Measurements from ENCODE around the gene NCAPD3. TPM values are rescaled to one million over a fixed set of nuclear protein-coding genes. Genes with fewer than 3 reads are reported as not detected.

NCAPD3 gene
- total RNA-seq, 3 donors from 2014 or later, result 12.6 to 19.8 (median 16.6) TPM

DNA sequence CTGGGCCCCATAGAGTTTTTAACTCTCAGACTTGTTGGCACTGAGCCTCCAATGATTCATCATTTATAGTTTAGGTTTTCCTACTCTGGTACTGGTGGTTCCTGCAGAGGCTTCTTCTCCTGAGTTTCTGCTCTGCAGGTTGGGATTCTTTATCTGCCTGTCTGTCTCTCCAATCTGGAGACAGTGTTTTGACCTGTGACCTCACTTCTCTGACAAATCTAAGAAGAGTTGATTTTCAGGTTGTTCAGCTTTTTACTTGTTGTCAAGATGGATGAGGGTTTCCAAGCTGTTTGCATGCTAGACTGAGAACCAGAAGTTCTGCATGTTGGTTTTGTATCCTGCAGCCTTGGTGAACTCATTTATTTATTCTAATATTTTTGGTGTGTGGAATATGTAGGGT, 91.0 kb downstream of the NCAPD3 start:
- intact Hi-C loops (cut with DNase I, micrococcal nuclease), result no loop called here
- TF ChIP-seq, protein P1, sequence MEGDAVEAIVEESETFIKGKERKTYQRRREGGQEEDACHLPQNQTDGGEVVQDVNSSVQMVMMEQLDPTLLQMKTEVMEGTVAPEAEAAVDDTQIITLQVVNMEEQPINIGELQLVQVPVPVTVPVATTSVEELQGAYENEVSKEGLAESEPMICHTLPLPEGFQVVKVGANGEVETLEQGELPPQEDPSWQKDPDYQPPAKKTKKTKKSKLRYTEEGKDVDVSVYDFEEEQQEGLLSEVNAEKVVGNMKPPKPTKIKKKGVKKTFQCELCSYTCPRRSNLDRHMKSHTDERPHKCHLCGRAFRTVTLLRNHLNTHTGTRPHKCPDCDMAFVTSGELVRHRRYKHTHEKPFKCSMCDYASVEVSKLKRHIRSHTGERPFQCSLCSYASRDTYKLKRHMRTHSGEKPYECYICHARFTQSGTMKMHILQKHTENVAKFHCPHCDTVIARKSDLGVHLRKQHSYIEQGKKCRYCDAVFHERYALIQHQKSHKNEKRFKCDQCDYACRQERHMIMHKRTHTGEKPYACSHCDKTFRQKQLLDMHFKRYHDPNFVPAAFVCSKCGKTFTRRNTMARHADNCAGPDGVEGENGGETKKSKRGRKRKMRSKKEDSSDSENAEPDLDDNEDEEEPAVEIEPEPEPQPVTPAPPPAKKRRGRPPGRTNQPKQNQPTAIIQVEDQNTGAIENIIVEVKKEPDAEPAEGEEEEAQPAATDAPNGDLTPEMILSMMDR (IDR thresholded peaks at IDR 0.05), result no peak
- ATAC-seq (no peak), DNase-seq (no peak)
- no peaks in the 10 kb centered on the region for H3K36me3 ChIP-seq (ENCODE audit: low read depth)
- no peaks in the 10 kb centered on the region for H3K4me1 ChIP-seq (ENCODE audit: low read depth)
- H3K4me3 ChIP-seq, result no peak overlapping the region
- H3K9me3 ChIP-seq, result peaks cover 9% of the 10 kb centered on the region

DNA sequence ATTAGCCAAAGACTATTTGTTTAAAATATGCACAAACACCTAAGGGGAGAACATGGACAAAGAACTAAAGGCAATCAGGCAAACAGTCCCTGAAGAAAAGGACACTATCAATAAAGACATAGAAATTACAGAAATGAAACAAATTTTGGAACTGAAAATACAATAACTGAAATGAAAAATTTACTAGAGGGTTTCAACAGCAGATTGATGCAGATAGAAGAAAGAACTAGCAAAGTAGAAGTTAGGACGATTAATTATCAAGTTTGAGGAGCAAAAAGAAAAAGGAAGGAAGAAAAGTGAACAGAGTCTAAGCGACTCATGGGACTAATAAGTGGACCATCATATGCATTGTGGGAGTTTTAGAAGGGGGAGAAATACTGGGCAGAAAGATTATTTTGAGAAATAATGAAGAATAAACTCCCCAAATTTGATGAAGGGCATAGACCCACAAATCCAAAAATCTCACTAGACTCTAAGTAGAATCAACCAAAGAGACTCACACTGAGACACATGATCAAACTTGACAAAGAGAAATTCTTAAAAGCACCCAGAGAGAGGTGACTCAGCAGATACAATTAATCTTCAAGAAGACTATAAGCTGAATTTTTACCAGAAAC, 92.0 kb downstream of the NCAPD3 start:
- intact Hi-C loops (cut with DNase I, micrococcal nuclease), result no loop called here
- Histone ChIP-seq H3K36me3 (ENCODE audit: low read depth) (no peaks in the 10 kb centered on the region), H3K4me3 (no peak overlapping the region), H3K9me3 (peaks cover 9% of the 10 kb centered on the region), H3K4me1 (ENCODE audit: low read depth) (no peaks in the 10 kb centered on the region)
- no peak for ATAC-seq
- no peak for DNase-seq
- TF ChIP-seq, protein P1 (IDR thresholded peaks at IDR 0.05), result no peak

DNA sequence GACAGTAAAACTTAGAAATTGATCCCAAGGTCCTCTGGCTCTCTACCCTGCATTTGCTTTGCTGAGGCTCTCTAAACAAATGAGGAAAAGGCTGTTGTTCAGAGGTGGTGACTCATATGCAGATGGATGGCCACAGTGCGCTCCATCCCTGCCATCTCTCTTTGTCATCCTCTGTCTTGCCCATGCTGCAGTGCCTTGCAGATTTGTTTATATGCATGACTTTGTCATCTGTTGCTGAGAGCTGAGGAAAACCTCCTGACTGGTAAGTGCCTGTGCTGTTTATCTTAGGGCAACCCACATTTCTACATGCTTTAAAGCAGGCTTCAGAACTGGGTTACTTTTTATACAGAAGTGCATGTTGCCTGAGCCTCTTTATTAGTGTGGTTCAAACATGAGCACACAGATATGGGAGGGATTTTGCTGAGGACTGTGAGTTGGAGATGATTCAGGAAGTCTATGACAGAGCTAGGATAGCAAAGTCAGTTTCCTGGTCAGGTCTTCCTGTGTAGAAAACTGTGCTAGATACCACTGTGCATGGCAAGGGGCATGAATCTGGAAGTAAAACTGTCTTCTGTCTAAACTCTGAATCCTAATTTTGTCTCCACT, 97.4 kb downstream of the NCAPD3 start:
- ATAC-seq (peak; percentile 62), DNase-seq (no peak)
- TF ChIP-seq, protein P1 (IDR thresholded peaks at IDR 0.05), result no peak
- Histone ChIP-seq H3K4me1 (ENCODE audit: low read depth) (no peaks in the 10 kb centered on the region), H3K4me3 (no peak overlapping the region), H3K36me3 (ENCODE audit: low read depth) (no peaks in the 10 kb centered on the region), H3K9me3 (peaks cover under 1% of the 10 kb centered on the region)
- intact Hi-C loops (cut with DNase I, micrococcal nuclease), result no loop called here

DNA sequence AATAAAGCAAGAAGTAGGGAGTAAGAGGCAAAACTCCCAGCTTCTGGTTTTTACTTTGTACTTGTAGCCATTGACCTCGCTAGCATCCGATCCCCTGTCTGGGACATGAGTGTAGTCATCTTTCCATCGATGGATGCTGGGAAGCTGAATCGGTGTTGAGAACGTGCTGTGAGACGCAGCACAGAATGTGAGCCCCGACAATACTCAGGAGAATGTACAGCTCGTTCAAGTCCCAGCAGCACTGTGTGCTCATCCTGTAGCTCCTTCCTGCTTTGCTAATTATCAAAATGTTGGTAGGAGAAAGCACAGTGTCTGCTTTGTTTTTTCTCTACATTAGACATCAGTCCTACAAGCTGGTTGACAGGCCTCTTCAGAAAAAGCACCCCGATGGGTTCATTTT, 98.3 kb downstream of the NCAPD3 start:
- H3K4me3 ChIP-seq, result no peak overlapping the region
- intact Hi-C loops (cut with DNase I, micrococcal nuclease), result no loop called here
- no peaks in the 10 kb centered on the region for H3K4me1 ChIP-seq (ENCODE audit: low read depth)
- ATAC-seq (no peak), DNase-seq (no peak)
- no peaks in the 10 kb centered on the region for H3K9me3 ChIP-seq
- TF ChIP-seq, protein P1 (IDR thresholded peaks at IDR 0.05), result no peak
- H3K36me3 ChIP-seq (ENCODE audit: low read depth), result no peaks in the 10 kb centered on the region

DNA sequence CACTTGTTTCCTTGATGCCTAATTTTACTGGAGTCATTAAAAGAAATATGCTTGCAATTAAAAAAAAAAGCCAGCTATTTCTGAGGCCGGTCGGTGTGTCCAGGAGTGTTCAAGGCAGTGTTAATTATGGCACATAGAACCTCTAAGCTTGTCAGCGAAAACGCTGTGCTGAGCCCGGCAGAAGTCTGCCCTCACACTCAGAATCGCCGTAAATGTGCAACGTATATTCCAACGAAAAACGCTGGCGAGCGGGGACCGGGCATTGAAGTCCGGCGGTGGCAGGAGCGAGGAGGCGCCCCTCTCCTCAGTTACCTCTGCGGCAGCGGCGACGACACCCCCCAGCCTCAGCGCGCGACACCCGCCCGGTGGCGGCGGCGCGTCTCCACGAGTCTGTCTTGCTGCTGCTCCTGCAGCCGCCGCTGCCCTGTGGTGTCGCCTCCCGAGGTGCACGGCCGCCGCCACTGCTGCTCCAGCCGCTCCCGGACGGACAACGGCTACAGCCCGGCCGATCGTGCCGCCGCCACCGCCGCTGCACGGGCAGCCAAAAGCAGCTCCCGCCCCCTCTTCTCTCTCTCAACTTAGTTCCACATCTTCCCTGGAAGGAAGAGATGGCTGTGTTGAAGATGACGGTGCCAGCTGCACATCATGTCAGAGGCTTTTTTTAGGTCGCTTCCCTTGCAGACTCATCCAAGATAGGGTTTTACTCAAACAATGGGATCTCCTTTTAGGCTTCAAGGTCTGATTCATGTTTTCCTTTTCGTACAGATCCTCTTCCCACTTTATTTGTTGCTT, 98.9 kb downstream of the NCAPD3 start:
- TF ChIP-seq, protein P1 (IDR thresholded peaks at IDR 0.05), result no peak
- peak; percentile 16 to 52 (median 40) for DNase-seq
- no peaks in the 10 kb centered on the region for H3K9me3 ChIP-seq
- no peaks in the 10 kb centered on the region for H3K4me1 ChIP-seq (ENCODE audit: low read depth)
- ATAC-seq, result peak; percentile 67
- no peak overlapping the region for H3K4me3 ChIP-seq
- no peaks in the 10 kb centered on the region for H3K36me3 ChIP-seq (ENCODE audit: low read depth)
- intact Hi-C loops (cut with DNase I, micrococcal nuclease), result no loop called here

Measured in mucosa of descending colon (tissue), 3 donors.